ENCODE measurements around the gene CRNN.

Gene CRNN

GRCh38 chr1:152448496-152448895 is 34.4 kb upstream of the CRNN start:
- TF ChIP-seq, protein P1, sequence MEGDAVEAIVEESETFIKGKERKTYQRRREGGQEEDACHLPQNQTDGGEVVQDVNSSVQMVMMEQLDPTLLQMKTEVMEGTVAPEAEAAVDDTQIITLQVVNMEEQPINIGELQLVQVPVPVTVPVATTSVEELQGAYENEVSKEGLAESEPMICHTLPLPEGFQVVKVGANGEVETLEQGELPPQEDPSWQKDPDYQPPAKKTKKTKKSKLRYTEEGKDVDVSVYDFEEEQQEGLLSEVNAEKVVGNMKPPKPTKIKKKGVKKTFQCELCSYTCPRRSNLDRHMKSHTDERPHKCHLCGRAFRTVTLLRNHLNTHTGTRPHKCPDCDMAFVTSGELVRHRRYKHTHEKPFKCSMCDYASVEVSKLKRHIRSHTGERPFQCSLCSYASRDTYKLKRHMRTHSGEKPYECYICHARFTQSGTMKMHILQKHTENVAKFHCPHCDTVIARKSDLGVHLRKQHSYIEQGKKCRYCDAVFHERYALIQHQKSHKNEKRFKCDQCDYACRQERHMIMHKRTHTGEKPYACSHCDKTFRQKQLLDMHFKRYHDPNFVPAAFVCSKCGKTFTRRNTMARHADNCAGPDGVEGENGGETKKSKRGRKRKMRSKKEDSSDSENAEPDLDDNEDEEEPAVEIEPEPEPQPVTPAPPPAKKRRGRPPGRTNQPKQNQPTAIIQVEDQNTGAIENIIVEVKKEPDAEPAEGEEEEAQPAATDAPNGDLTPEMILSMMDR (IDR thresholded peaks at IDR 0.05): no peak
- Histone ChIP-seq H3K4me1 (ENCODE audit: control insufficient read depth in 1 of 2, insufficient read depth in 1 of 2, low read depth in 1 of 2, low read length in 1 of 2) (no peaks in the 10 kb centered on the region), H3K36me3 (no peaks in the 10 kb centered on the region), H3K27ac (no peak overlapping the region), H3K27me3 (peaks cover 38% of the 10 kb centered on the region), H3K9me3 (no peaks in the 10 kb centered on the region), H3K4me3 (ENCODE audit: low read depth in 1 of 2, low read length in 1 of 2) (no peak overlapping the region)

DNA sequence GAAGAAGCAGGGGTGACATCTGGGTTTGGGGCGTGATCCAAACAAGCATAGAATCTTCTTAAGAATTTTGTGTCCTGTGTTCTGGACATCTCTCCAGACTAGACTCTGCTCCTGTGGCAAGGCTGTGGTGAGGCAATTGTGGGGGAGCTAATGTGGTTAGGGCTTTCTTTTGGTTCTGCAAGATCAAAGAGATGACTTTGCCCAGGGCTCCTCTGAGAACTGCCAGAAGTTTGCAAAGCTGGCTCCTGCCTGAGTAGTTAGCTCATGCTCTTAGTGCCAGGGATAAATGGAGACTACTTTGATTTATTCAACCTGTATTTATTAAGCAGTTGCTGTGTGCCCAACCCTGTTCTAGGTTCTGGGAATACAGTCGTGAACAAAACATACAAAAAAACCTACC is 34.0 kb upstream of the CRNN start:
- H3K9me3 ChIP-seq: no peaks in the 10 kb centered on the region
- no peak overlapping the region for H3K27ac ChIP-seq

DNA sequence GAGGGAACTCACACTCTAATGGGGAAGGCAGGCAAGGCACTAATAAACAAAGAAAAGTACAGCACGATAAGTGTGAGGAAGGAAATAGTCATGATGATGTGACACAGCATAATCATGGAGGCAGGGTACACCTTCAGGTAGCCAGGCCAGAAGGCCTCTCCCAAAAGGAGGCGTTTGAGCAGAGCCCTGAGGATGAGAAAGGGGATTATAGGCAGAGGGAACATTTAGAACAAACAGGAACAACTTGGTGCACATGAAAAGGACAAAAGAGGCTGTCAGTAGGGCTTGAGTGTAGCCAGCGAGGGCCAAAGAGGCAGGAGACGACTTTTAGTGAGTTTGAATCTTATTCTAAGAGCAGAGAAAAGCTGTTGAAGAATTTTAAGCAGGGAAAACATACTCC is 33.4 kb upstream of the CRNN start:
- Histone ChIP-seq H3K9me3 (no peaks in the 10 kb centered on the region), H3K4me1 (ENCODE audit: control insufficient read depth in 1 of 2, insufficient read depth in 1 of 2, low read depth in 1 of 2, low read length in 1 of 2) (no peaks in the 10 kb centered on the region), H3K27me3 (peaks cover 32% of the 10 kb centered on the region), H3K27ac (no peak overlapping the region), H3K36me3 (no peaks in the 10 kb centered on the region), H3K4me3 (ENCODE audit: low read depth in 1 of 2, low read length in 1 of 2) (no peak overlapping the region)
- TF ChIP-seq, protein P1 (IDR thresholded peaks at IDR 0.05): no peak

More for the DNA sequence above, 34.0 kb upstream of the CRNN start:
- no peaks in the 10 kb centered on the region for H3K36me3 ChIP-seq
- no peaks in the 10 kb centered on the region for H3K4me1 ChIP-seq (ENCODE audit: control insufficient read depth in 1 of 2, insufficient read depth in 1 of 2, low read depth in 1 of 2, low read length in 1 of 2)
- TF ChIP-seq, protein P1 (IDR thresholded peaks at IDR 0.05): no peak
- H3K27me3 ChIP-seq: peaks cover 38% of the 10 kb centered on the region
- H3K4me3 ChIP-seq (ENCODE audit: low read depth in 1 of 2, low read length in 1 of 2): no peak overlapping the region

GRCh38 chr1:152444045-152444444 is 30.0 kb upstream of the CRNN start:
- peaks cover 7% of the 10 kb centered on the region for H3K27me3 ChIP-seq
- no peaks in the 10 kb centered on the region for H3K4me1 ChIP-seq (ENCODE audit: control insufficient read depth in 1 of 2, insufficient read depth in 1 of 2, low read depth in 1 of 2, low read length in 1 of 2)
- no peaks in the 10 kb centered on the region for H3K9me3 ChIP-seq
- no peak overlapping the region for H3K27ac ChIP-seq
- H3K4me3 ChIP-seq (ENCODE audit: low read depth in 1 of 2, low read length in 1 of 2): no peak overlapping the region
- H3K36me3 ChIP-seq: no peaks in the 10 kb centered on the region
- TF ChIP-seq, protein P1 (IDR thresholded peaks at IDR 0.05): no peak

DNA sequence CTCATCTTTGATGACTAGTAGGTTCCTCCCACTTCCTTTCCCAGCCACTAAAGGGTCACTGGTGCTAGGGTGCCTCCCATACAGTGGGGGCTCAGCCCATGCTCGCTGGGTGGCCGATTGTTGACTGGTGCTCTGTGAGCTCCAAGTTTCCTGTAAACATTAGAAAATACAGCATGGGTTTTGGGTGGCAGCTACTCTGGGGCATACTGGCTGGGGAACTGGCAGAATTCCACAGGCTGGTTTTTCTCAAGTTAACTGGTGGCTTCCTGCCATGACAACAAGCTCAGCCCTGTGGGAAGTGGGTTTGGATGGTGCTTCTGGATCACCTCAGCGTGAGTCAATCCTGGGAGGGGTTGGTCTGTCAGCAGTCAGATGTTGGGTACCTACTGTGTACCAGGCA is 28.7 kb upstream of the CRNN start:
- no peak overlapping the region for H3K27ac ChIP-seq
- H3K27me3 ChIP-seq: peaks cover 14% of the 10 kb centered on the region
- TF ChIP-seq, protein P1 (IDR thresholded peaks at IDR 0.05): no peak
- no peak overlapping the region for H3K4me3 ChIP-seq (ENCODE audit: low read depth in 1 of 2, low read length in 1 of 2)
- no peaks in the 10 kb centered on the region for H3K9me3 ChIP-seq
- H3K4me1 ChIP-seq (ENCODE audit: control insufficient read depth in 1 of 2, insufficient read depth in 1 of 2, low read depth in 1 of 2, low read length in 1 of 2): no peaks in the 10 kb centered on the region
- no peaks in the 10 kb centered on the region for H3K36me3 ChIP-seq

- Histone ChIP-seq H3K27ac (no peak overlapping the region), H3K9me3 (no peaks in the 10 kb centered on the region), H3K4me1 (ENCODE audit: control insufficient read depth in 1 of 2, insufficient read depth in 1 of 2, low read depth in 1 of 2, low read length in 1 of 2) (no peaks in the 10 kb centered on the region), H3K4me3 (ENCODE audit: low read depth in 1 of 2, low read length in 1 of 2) (no peak overlapping the region), H3K36me3 (no peaks in the 10 kb centered on the region), H3K27me3 (peaks cover 19% of the 10 kb centered on the region)
- TF ChIP-seq, protein P1 (IDR thresholded peaks at IDR 0.05): no peak
These were observed 28.2 kb upstream of the CRNN start for GRCh38 chr1:152442301-152442700.

All from neutrophil (primary cell).